SK-N-SH treated with all-trans-retinoic acid at 6 μM for 48 hours (cell line): ENCODE results near the gene COL6A2.

Experiments used
- ATAC-seq: fragments of 200-7000 bp; cut with Tn5 transposase; 3 replicates; pipeline ENCODE4 v1.9.1; 2020; ENCODE audit warnings: mild to moderate bottlenecking, moderate library complexity
- ARNTL ChIP-seq: fragments of 450-650 bp; formaldehyde crosslinking; IDR thresholded peaks from 2 replicates; pipeline ENCODE4 v1.5.0; 2020; ENCODE audit warnings: low read depth, mild to moderate bottlenecking, moderate library complexity, borderline replicate concordance
- BACH2 ChIP-seq: fragments of 250-450 bp; sonication (Bioruptor Pico); IDR thresholded peaks from 2 replicates; pipeline ENCODE4 v1.9.0; 2021; ENCODE audit warnings: mild to moderate bottlenecking, borderline replicate concordance
- CREB5 ChIP-seq: fragments of 250-450 bp; sonication (Bioruptor Pico); IDR thresholded peaks from 2 replicates; pipeline ENCODE4 v1.5.1; 2020; ENCODE audit warnings: low read depth, mild to moderate bottlenecking, moderate library complexity
- CSRNP3 ChIP-seq: fragments of 250-450 bp; sonication (Bioruptor Pico); IDR thresholded peaks from 2 replicates; pipeline ENCODE4 v1.5.1; 2021; ENCODE audit warnings: mild to moderate bottlenecking, moderate library complexity
- GLIS3 ChIP-seq: fragments of 250-450 bp; sonication (Bioruptor Pico); IDR thresholded peaks from 2 replicates; pipeline ENCODE4 v1.5.0; 2020; ENCODE audit warnings: mild to moderate bottlenecking, moderate library complexity
- ISL1 ChIP-seq: fragments of 250-450 bp; sonication (Bioruptor Pico); IDR thresholded peaks from 2 replicates; pipeline ENCODE4 v2.1.2; 2022; ENCODE audit warnings: mild to moderate bottlenecking, moderate library complexity
- OSR1 ChIP-seq: fragments of 250-450 bp; sonication (Bioruptor Pico); IDR thresholded peaks from 2 replicates; pipeline ENCODE4 v1.8.0; 2022; ENCODE audit warnings: moderate library complexity, mild to moderate bottlenecking, inconsistent platforms
- PATZ1 ChIP-seq: fragments of 250-450 bp; sonication (Bioruptor Pico); IDR thresholded peaks from 2 replicates; pipeline ENCODE4 v1.8.0; 2020; ENCODE audit warnings: mild to moderate bottlenecking, moderate library complexity, borderline replicate concordance
- POU6F1 ChIP-seq: fragments of 250-450 bp; sonication (Bioruptor Pico); IDR thresholded peaks from 2 replicates; pipeline ENCODE4 v1.8.0; 2021; ENCODE audit warnings: low read depth, mild to moderate bottlenecking, moderate library complexity, borderline replicate concordance
- PPARA ChIP-seq: fragments of 250-450 bp; sonication (Bioruptor Pico); IDR thresholded peaks from 2 replicates; pipeline ENCODE4 v1.5.0; 2020; ENCODE audit warnings: mild to moderate bottlenecking, borderline replicate concordance
- RARB ChIP-seq: fragments of 250-450 bp; sonication (Bioruptor Pico); IDR thresholded peaks from 2 replicates; pipeline ENCODE4 v1.8.0; 2021; ENCODE audit warnings: mild to moderate bottlenecking, moderate library complexity
- SNAI2 ChIP-seq: fragments of 250-450 bp; sonication (Bioruptor Pico); IDR thresholded peaks from 2 replicates; pipeline ENCODE4 v1.5.0; 2020; ENCODE audit warnings: mild to moderate bottlenecking, moderate library complexity
- TOX ChIP-seq: fragments of 250-450 bp; sonication (Bioruptor Pico); IDR thresholded peaks from 2 replicates; pipeline ENCODE4 v1.8.0; 2021; ENCODE audit warnings: mild to moderate bottlenecking, moderate library complexity, borderline replicate concordance
- TSHZ2 ChIP-seq: fragments of 250-450 bp; sonication (Bioruptor Pico); IDR thresholded peaks from 2 replicates; pipeline ENCODE4 v1.5.0; 2020; ENCODE audit warnings: mild to moderate bottlenecking, moderate library complexity
- ZFP3 ChIP-seq: fragments of 250-450 bp; sonication (Bioruptor Pico); IDR thresholded peaks from 2 replicates; pipeline ENCODE4 v1.5.0; 2020; ENCODE audit warnings: mild to moderate bottlenecking, moderate library complexity
- ZFP30 ChIP-seq: fragments of 450-650 bp; formaldehyde crosslinking; IDR thresholded peaks from 2 replicates; pipeline ENCODE4 v1.5.0; 2022; ENCODE audit warnings: mild to moderate bottlenecking, moderate library complexity
- ZNF565 ChIP-seq: fragments of 450-650 bp; formaldehyde crosslinking; conservative IDR thresholded peaks from 2 replicates; pipeline ENCODE4 v1.5.0; 2020; ENCODE audit warnings: low read depth, mild to moderate bottlenecking, moderate library complexity

Gene COL6A2

GRCh38 chr21:46065914-46066551 lies 31.9 kb upstream of the COL6A2 start:
- no peak for ATAC-seq
- TF ChIP-seq PATZ1 (CRISPR knock-in tag) (no peak), CSRNP3 (CRISPR knock-in tag) (no peak), GLIS3 (CRISPR knock-in tag) (no peak), ISL1 (CRISPR knock-in tag) (no peak), TSHZ2 (CRISPR knock-in tag) (no peak), ZFP3 (no peak), SNAI2 (CRISPR knock-in tag) (no peak), RARB (CRISPR knock-in tag) (no peak), ZFP30 (no peak), OSR1 (CRISPR knock-in tag) (no peak), ARNTL (CRISPR knock-in tag) (no peak), TOX (CRISPR knock-in tag) (no peak), ZNF565 (no peak), CREB5 (no peak)

GRCh38 chr21:46066591-46067331 lies 31.2 kb upstream of the COL6A2 start:
- no peak for ATAC-seq
- TF ChIP-seq PATZ1 (CRISPR knock-in tag) (no peak), ARNTL (CRISPR knock-in tag) (no peak), BACH2 (CRISPR knock-in tag) (no peak), PPARA (CRISPR knock-in tag) (no peak)

GRCh38 chr21:46067505-46068201 lies 30.3 kb upstream of the COL6A2 start:
- no peak for ATAC-seq
- no peak for TF ChIP-seq POU6F1 (CRISPR knock-in tag)
